Gastroesophageal sphincter (tissue), 4 donors: Measurements from ENCODE around the gene TSPAN15. TPM values are rescaled to one million over a fixed set of nuclear protein-coding genes. Genes with fewer than 3 reads are reported as not detected.
A peak's percentile ranks its signal among the peaks of the same experiment; 100 is the strongest.

Experiments used
- ATAC-seq: fragments of 150-250 bp; one replicate; pipeline ENCODE4 v1.9.1; 2016; ENCODE audit warnings: mild to moderate bottlenecking, moderate library complexity
- H3K27ac ChIP-seq, 4 donors: fragments of 200-600 bp; sonication (generic) in 3 of 4; 1 replicate in 3 of 4; 2 replicates in 1 of 4; pipeline ENCODE4 v1.5.1; 2016 to 2019
- H3K27me3 ChIP-seq: fragments of 200-600 bp; sonication (generic); one replicate; pipeline ENCODE4 v1.5.1; 2019
- H3K36me3 ChIP-seq, 2 donors: fragments of 200-600 bp; sonication (generic); one replicate each; pipeline ENCODE4 v1.5.1; 2019; ENCODE audit warnings: control low read depth in 1 of 2
- H3K4me1 ChIP-seq, 3 donors: fragments of 200-600 bp; sonication (generic); 1 replicate in 2 of 3; 2 replicates in 1 of 3; pipeline ENCODE4 v1.5.1; 2016 to 2019; ENCODE audit warnings: control low read depth in 2 of 3
- H3K4me3 ChIP-seq, 2 donors: fragments of 200-600 bp; sonication (generic); one replicate each; pipeline ENCODE4 v1.5.1; 2019; ENCODE audit warnings: mild to moderate bottlenecking in 1 of 2, moderate library complexity in 1 of 2
- H3K9me3 ChIP-seq, 3 donors: fragments of 200-600 bp; sonication (generic); one replicate each; pipeline ENCODE4 v1.5.1; 2017 to 2019; ENCODE audit warnings: control low read depth in 2 of 3
- EP300 ChIP-seq: sonication (generic); formaldehyde crosslinking; IDR thresholded peaks from one replicate; pipeline ENCODE4 v1.6.1; 2017; ENCODE audit warnings: antibody characterized with exemption, mild to moderate bottlenecking
- POLR2A ChIP-seq, 2 donors: fragments of 450-650 bp; IDR thresholded peaks; one replicate each; pipeline ENCODE4 v1.6.1; 2017; ENCODE audit warnings: antibody characterized with exemption in 2 of 2, mild to moderate bottlenecking in 2 of 2, moderate library complexity in 1 of 2
- POLR2AphosphoS5 ChIP-seq: sonication (generic); formaldehyde crosslinking; IDR thresholded peaks from one replicate; pipeline ENCODE4 v1.6.1; 2017; ENCODE audit warnings: antibody characterized with exemption
- WGBS, 2 donors: methylation state at CpG; one replicate each; pipeline ENCODE4 v1.1.5; 2018; ENCODE audit warnings: low coverage in 1 of 2; 5-methylcytosine and 5-hydroxymethylcytosine counted together
- total RNA-seq, 4 donors: library from RNA; depleted of rRNA; stranded (reverse); fragments of >200 nt; gene quantifications; one replicate each; pipeline ENCODE4 v1.1.0, GENCODE V29; 2016
- TF ChIP-seq, protein P1 (sequence below), 4 experiments: fragments of 200-600 bp in 2 of 4; fragments of 450-650 bp in 2 of 4; sonication (generic) in 1 of 4; IDR thresholded peaks; one replicate each; pipeline ENCODE4 v1.5.1; 2017 to 2019; ENCODE audit warnings: antibody characterized with exemption in 4 of 4, mild to moderate bottlenecking in 2 of 4, moderate library complexity in 2 of 4

TSPAN15 gene
- total RNA-seq, 4 donors from 2014 or later = 51.9 to 66.7 (median 58.1) TPM

DNA sequence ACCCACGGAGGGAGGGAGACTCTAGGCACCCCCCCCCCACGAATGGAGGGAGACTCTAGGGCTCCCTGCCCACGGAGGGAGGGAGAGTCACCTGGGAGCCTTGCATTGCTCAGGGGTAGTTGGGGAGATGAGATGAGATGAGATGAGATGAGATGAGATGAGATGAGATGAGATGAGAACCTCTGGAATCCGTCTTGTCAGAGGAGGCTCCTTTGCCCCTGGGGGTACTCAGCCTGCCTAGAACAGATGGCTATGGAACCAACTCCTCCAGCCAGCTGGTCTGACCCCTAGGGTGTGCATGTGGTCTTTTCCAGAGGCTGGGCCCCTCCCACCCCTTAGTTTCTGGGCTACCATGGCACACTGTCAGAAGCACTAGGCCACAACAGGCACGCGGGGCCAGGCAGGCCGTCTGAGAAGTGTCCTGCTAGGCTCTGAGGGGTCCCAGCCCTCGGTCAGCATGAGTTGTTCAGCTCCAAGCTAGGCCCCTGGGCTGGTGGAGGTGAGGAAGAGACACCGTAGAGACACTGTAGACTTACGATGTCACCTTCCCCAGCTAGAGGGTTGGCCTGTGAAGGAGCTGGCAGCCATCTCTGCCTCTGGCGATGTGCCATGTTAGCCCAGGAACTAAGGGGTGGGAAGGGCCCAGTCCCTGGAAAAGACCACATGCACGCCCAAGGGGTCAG is 8.8 kb downstream of the TSPAN15 start:
- Histone ChIP-seq H3K27ac (peak overlapping the region; percentile 30 to 90 (median 84)), H3K9me3 (no peaks in the 10 kb centered on the region), H3K4me3 (no peak overlapping the region), H3K36me3 (peaks cover 0 to 11% of the 10 kb centered on the region in 2 donors), H3K27me3 (no peaks in the 10 kb centered on the region), H3K4me1 (peaks cover 8 to 90% (median 40%) of the 10 kb centered on the region in 3 donors)
- WGBS, 2 donors = 40% methylated on average over 1 of the region's 12 CpGs; no CpG with 5 or more reads in 1 of the 2 donors
- TF ChIP-seq POLR2A (IDR thresholded peaks at IDR 0.05) (no peak), POLR2AphosphoS5 (no peak), EP300 (no peak)
- TF ChIP-seq, protein P1, sequence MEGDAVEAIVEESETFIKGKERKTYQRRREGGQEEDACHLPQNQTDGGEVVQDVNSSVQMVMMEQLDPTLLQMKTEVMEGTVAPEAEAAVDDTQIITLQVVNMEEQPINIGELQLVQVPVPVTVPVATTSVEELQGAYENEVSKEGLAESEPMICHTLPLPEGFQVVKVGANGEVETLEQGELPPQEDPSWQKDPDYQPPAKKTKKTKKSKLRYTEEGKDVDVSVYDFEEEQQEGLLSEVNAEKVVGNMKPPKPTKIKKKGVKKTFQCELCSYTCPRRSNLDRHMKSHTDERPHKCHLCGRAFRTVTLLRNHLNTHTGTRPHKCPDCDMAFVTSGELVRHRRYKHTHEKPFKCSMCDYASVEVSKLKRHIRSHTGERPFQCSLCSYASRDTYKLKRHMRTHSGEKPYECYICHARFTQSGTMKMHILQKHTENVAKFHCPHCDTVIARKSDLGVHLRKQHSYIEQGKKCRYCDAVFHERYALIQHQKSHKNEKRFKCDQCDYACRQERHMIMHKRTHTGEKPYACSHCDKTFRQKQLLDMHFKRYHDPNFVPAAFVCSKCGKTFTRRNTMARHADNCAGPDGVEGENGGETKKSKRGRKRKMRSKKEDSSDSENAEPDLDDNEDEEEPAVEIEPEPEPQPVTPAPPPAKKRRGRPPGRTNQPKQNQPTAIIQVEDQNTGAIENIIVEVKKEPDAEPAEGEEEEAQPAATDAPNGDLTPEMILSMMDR (IDR thresholded peaks at IDR 0.05) = no peak
- no peak for ATAC-seq

DNA sequence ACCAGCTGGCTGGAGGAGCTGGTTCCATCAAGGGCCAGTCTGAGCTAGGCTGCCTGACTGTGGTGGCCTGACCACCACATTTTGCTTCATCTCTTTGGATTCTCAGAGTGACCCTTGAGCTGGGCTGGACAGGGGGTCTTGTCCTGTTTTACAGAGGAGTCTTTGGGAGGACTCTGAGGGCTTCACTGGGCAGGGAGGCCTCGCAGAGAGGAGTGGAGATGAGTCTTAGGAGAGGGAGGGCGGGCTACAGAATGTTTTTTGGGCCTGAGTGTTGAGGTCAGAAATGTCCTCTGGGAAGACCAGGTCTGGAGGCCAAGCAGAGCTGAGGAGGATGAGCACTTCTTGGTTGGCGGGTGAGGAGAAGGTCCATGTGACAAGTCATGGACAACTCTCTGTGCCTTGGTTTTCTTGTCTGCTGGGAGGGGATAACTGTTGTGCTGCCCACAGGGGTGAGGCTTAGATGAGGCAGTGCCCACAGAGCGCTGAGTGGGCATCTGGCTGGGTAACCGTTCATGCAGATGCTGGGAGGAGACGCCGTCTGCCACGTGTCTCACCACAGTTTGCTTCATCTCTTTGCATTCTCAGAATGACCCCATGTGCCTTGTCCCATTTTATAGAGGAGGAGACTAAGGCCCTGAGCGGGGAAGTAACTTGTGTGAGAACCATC is 9.4 kb downstream of the TSPAN15 start:
- no peak for TF ChIP-seq POLR2A (IDR thresholded peaks at IDR 0.05)
- TF ChIP-seq POLR2AphosphoS5 = no peak
- TF ChIP-seq, protein P1 (IDR thresholded peaks at IDR 0.05) = no peak
- TF ChIP-seq EP300 = no peak
- Histone ChIP-seq H3K9me3 (no peaks in the 10 kb centered on the region), H3K27ac (peak overlapping the region; percentile 30 to 90 (median 84)), H3K36me3 (peaks cover 0 to 11% of the 10 kb centered on the region in 2 donors), H3K4me1 (peaks cover 9 to 93% (median 45%) of the 10 kb centered on the region in 3 donors), H3K27me3 (no peaks in the 10 kb centered on the region), H3K4me3 (no peak overlapping the region)
- WGBS, 2 donors = 88% methylated on average over 8 of the region's 9 CpGs; no CpG with 5 or more reads in 1 of the 2 donors
- no peak for ATAC-seq

DNA sequence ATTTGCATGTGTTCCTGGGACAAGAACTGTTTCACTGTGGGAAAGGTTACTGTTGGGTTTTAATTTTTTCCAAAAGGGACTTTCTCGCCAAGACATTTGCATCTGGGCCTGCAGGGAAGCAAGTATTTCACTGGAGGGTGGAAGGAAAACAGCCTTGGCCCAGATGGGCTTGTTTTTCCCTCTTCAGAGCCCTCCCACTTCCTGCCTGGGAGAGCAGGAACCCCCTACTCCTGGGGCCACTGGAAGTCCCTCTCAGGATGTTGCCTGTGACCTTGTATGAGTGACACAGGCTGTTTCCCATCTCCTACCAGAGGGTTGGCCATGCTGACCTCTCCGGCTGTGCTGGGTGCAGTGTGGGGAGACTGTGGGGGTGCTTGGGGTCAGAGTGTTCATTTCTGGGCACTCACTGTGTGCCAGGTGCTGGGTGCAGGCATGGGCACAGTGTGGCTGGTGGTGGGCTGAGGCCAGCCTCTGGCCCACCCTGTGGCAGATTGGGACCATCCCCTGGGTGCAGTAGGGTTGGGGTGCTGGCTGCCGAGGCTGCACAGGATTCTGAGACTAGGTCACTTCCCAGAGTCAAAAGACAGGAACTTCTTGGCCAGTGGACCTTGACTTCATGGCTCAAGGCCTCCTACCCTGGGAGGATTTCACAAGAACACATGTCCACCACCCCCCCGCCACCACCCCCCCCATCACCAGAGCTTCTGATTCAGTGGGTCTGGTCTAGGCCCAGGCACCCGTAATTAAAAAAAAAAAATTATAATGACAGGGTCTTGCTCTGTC is 10.2 kb downstream of the TSPAN15 start:
- Histone ChIP-seq H3K27me3 (no peaks in the 10 kb centered on the region), H3K4me1 (peaks cover 9 to 97% (median 48%) of the 10 kb centered on the region in 3 donors), H3K36me3 (peaks cover 0 to 9% of the 10 kb centered on the region in 2 donors), H3K9me3 (no peaks in the 10 kb centered on the region), H3K4me3 (no peak overlapping the region), H3K27ac (peak overlapping the region; percentile 25 to 90 (median 84))
- TF ChIP-seq EP300 = no peak
- TF ChIP-seq POLR2A (IDR thresholded peaks at IDR 0.05) = no peak
- no peak for TF ChIP-seq POLR2AphosphoS5
- TF ChIP-seq, protein P1 (IDR thresholded peaks at IDR 0.05) = no peak
- 69% methylated on average over 2 of the region's 5 CpGs; no CpG with 5 or more reads in 1 of the 2 donors for WGBS, 2 donors
- ATAC-seq = no peak

DNA sequence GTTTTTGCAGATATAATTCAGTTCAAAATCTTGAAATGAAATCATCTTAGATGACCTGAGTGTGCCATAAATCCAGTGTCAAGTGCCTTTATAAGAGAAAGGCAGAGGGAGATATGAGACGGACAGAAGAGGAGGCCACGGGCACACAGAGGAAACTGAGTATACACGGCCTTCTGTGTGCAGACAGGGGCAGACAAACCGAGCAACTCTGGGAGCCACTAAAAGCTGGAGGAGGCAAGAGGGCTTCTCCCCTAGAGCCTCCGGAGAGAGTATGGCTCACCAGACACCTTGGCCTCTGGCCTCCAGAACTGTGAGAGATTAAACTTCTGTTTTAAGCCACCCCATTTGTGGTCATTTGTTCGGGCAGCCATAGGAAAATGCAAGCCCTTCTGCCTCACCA is 12.6 kb downstream of the TSPAN15 start:
- H3K36me3 ChIP-seq = no peaks in the 10 kb centered on the region
- no peaks in the 10 kb centered on the region for H3K9me3 ChIP-seq
- 31 to 37% methylated on average over 5 to 6 of the region's 6 CpGs for WGBS, 2 donors
- TF ChIP-seq POLR2A (IDR thresholded peaks at IDR 0.05) = no peak
- TF ChIP-seq POLR2AphosphoS5 = no peak
- TF ChIP-seq, protein P1 (IDR thresholded peaks at IDR 0.05) = no peak
- TF ChIP-seq EP300 = no peak
- H3K27me3 ChIP-seq = no peaks in the 10 kb centered on the region
- no peak overlapping the region for H3K4me3 ChIP-seq
- H3K4me1 ChIP-seq = peaks cover 9 to 97% (median 45%) of the 10 kb centered on the region in 3 donors
- H3K27ac ChIP-seq = peak overlapping the region; percentile 59 to 90 (median 88)
- ATAC-seq = no peak
